LNCAP (cell line): ENCODE results near the gene MSRB3.

Source experiments
- TF ChIP-seq, protein P1 (sequence below): fragments of 450-650 bp; IDR thresholded peaks from 2 replicates; pipeline ENCODE4 v1.5.1; 2017; ENCODE audit warnings: mild to moderate bottlenecking

The MSRB3 gene

DNA sequence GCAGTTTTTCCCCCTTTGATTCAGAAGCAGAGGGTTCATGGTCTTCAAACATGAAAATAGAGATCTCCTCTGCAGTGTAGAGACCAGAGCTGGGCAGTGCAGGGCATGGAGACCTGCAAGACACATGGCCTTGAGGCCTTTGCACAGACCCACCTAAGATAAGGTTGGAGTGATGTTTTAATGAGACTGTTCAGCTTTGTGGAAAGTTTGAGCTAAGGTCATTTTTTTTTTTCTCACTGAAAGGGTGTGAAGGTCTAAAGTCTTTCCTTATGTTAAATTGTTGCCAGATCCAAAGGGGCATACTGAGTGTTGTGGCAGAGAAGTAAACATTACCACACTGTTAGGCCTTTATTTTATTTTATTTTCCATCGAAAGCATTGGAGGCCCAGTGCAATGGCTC, 185.1 kb downstream of the MSRB3 start:
- TF ChIP-seq, protein P1, sequence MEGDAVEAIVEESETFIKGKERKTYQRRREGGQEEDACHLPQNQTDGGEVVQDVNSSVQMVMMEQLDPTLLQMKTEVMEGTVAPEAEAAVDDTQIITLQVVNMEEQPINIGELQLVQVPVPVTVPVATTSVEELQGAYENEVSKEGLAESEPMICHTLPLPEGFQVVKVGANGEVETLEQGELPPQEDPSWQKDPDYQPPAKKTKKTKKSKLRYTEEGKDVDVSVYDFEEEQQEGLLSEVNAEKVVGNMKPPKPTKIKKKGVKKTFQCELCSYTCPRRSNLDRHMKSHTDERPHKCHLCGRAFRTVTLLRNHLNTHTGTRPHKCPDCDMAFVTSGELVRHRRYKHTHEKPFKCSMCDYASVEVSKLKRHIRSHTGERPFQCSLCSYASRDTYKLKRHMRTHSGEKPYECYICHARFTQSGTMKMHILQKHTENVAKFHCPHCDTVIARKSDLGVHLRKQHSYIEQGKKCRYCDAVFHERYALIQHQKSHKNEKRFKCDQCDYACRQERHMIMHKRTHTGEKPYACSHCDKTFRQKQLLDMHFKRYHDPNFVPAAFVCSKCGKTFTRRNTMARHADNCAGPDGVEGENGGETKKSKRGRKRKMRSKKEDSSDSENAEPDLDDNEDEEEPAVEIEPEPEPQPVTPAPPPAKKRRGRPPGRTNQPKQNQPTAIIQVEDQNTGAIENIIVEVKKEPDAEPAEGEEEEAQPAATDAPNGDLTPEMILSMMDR: no peak

DNA sequence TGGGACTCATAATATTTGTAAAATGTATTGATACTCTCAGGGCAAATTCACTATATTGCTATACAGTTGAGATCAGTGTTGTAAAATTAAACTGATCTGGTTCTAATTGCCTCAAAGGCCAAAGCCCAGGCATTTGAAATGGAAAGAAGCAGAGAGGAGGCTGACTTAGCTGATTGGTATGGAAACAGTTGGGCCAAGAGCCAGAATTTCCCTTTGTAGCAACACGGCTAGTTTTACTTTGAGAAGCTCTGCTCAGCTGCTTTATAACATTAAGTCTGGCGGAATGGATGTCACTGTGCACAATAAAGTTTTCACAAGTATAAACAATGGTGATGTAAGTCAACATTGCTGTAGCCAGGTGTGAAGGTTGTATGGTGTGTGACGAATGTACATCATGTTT, 186.4 kb downstream of the MSRB3 start:
- TF ChIP-seq, protein P1: no peak

DNA sequence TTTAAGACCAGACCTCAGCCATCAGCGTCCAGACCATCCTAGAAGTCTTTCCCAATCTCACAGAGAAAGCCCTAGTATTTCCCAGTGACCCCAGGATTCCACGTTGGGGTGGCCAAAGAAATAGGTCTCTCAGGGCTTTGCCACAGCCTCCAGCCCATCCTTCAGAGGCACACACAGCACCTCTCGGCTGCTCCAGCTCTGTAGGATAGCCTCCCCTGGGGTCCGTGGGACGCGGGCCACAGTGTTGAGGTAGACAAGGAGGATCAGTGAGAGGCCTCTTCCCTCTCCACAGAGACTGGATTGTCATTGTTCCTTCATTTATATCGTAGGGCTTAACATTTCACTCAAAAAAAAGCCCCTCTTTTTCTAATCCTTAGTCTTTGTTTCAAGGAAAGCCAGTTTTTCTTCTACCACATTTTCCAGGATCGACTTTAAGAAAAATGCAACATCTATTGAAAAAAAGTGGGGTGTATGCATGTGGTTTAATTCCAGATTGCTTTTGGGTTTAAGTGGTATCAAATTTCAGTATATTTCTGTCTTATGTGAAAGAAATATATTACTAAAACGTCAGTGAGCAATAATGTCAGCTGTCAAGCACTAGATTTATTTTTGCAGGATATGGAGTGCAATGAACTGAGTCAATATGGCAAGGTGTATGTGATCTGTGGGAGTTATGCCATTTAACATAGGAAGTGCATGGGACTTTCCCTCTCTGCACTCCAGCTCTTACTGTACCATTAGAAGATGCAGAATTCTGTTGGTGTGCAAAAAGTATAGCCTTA, 187.5 kb downstream of the MSRB3 start:
- TF ChIP-seq, protein P1: no peak

DNA sequence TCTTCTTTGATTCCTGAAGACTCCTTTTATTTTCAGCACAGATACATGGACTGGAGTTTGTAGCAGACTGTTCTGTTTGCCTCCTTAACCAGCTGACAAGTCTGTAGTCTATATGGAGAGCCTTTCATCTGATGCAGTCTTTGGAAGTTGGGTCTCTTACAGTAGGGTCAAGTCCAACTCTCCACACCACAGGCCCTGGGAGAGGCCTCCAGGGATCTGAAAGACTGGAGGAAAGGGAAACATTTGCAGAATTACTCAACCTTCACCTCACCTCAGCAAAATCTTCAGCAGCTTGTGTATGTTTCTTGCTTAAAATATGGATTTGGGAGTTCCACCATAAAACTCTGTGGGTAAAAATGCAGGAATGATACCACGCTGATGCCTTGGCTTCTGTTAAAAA, 188.4 kb downstream of the MSRB3 start:
- TF ChIP-seq, protein P1: no peak

DNA sequence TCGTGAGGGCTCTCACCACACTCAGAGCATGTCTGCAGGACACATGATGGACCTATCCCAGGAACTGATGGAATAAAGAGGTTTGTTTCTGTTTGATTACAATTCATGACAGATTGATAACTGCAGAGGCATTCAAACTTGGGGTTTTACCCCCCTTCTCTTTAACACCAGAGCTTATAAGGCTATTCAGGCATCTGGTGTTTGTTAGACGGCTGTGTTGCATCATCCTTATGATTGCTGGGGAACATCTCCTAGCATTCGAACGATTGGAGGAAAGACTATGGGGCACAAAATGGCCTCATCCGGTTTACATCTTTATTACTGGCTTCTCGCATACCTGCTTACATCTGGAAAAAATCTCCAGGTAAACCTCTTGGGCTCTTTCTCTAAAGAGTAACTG, 191.8 kb downstream of the MSRB3 start:
- TF ChIP-seq, protein P1: no peak

DNA sequence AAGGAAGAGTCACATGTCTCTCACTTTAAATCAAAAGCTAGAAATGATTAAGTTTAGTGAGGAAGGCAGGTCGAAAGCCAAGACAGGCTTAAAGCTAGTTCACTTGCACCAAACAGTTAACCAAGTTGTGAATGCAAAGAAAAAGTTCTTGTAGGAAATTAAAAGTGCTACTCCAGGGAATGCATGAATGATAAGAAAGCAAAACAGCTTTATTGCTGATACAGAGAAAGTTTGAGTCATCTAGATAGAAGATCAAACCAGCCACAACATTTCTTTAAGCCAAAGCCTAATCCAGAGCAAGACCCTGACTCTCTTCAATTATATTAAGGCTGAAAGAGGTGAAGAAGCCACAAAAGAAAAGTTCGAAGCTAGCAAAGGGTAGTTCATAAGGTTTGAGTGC, 193.6 kb downstream of the MSRB3 start:
- TF ChIP-seq, protein P1: no peak

DNA sequence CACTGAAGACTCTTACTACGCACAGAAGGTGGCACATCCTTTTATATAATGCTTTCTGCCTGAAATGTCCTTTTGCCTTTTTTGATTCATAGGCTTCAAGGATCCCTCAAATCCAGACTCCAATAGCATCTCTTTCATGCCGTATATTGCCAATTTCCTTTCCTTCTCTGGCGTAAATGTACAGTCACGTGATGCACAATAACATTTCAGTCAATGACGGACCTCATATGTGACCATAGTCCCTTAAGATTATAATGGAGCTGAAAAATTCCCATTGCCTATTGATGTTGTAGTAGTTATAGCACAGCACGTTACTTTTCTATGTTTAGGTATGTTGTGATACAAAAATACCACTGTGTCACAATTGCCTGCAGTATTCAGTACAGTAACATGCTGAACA, 196.3 kb downstream of the MSRB3 start:
- TF ChIP-seq, protein P1: no peak

DNA sequence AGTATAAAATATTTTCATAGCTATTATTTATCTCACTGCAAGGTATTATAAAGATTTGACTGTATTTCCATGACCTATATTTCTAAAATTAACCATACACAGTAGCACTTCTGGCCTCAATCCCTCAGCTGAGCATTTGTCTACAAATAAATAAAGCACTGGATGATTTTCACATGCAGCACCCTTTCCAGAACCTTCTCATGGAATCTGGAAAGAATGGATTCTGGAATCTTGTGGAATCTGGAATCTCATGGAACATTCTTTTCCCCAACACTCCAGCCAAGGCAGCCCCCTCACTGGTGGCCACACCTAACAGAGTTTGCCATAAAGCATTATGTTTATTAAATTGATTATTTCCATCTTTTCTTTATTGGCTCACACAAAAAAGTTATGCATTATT, 199.2 kb downstream of the MSRB3 start:
- TF ChIP-seq, protein P1: no peak
